K562 (cell line): ENCODE results near the gene KAZN. TPM values are rescaled to one million over a fixed set of nuclear protein-coding genes. Genes with fewer than 3 reads are reported as not detected.

ENCODE experiments used
- BRD9 ChIP-seq: fragments of 450-650 bp; IDR thresholded peaks from 2 replicates; pipeline ENCODE4 v1.6.1; 2018; ENCODE audit warnings: low read depth; ENCODE audit not compliant: partially characterized antibody
- CHAMP1 ChIP-seq: fragments of 450-650 bp; IDR thresholded peaks from 2 replicates; pipeline ENCODE4 v1.6.1; 2016; ENCODE audit warnings: mild to moderate bottlenecking
- FIP1L1 ChIP-seq: fragments of 200-400 bp; formaldehyde crosslinking; IDR thresholded peaks from 2 replicates; pipeline ENCODE4 v1.6.1; 2018; ENCODE audit warnings: mild to moderate bottlenecking, low read depth, low read length; ENCODE audit not compliant: poor library complexity, severe bottlenecking
- FOSL1 ChIP-seq: fragments of 200-800 bp; sonication (Bioruptor generic); conservative IDR thresholded peaks from 2 replicates; pipeline ENCODE4 v1.6.1; 2016; ENCODE audit warnings: missing genetic modification characterization, missing compliant biosample characterization
- GABPB1 ChIP-seq: sonication (generic); formaldehyde crosslinking; IDR thresholded peaks from 2 replicates; pipeline ENCODE4 v1.8.0; 2022; ENCODE audit warnings: mild to moderate bottlenecking, missing genetic modification reagents
- IRF2 ChIP-seq: sonication (generic); formaldehyde crosslinking; IDR thresholded peaks from 2 replicates; pipeline ENCODE4 v1.8.1; 2022; ENCODE audit warnings: mild to moderate bottlenecking, missing genetic modification reagents
- KDM1A ChIP-seq, 2 experiments: fragments of 450-650 bp; IDR thresholded peaks; 2 replicates each; pipeline ENCODE4 v1.6.1; 2016; ENCODE audit warnings: mild to moderate bottlenecking in 2 of 2
- KDM5B ChIP-seq: fragments of 200-600 bp; sonication (generic); IDR thresholded peaks from 2 replicates; pipeline ENCODE4 v1.6.1; 2012; ENCODE audit warnings: low read depth, mild to moderate bottlenecking, moderate library complexity, low read length, control low read depth, inconsistent platforms; ENCODE audit not compliant: insufficient replicate concordance
- NCOA1 ChIP-seq: fragments of 450-650 bp; IDR thresholded peaks from 2 replicates; pipeline ENCODE4 v1.6.1; 2016; ENCODE audit warnings: low read depth
- NFE2 ChIP-seq: IDR thresholded peaks from 2 replicates; pipeline ENCODE4 v1.6.1; 2014; ENCODE audit warnings: antibody characterized with exemption, low read depth
- NUFIP1 ChIP-seq: fragments of 450-650 bp; IDR thresholded peaks from 2 replicates; pipeline ENCODE4 v1.6.1; 2018; ENCODE audit not compliant: partially characterized antibody
- SIN3A ChIP-seq, 2 experiments: fragments of 150-350 bp in 1 of 2; IDR thresholded peaks; 2 replicates each; pipeline ENCODE4 v1.6.1; 2011 to 2016; ENCODE audit warnings: borderline replicate concordance in 2 of 2, low read depth in 2 of 2, low read length in 2 of 2, mild to moderate bottlenecking in 2 of 2, moderate library complexity in 2 of 2; ENCODE audit not compliant: control insufficient read depth in 1 of 2
- SMAD4 ChIP-seq: fragments of 250-450 bp; sonication (Bioruptor Pico); conservative IDR thresholded peaks from 2 replicates; pipeline ENCODE4 v1.8.0; 2021; ENCODE audit warnings: inconsistent platforms, mild to moderate bottlenecking, moderate library complexity
- UBTF ChIP-seq, 2 experiments: IDR thresholded peaks; 2 replicates each; pipeline ENCODE4 v1.6.1; 2012; ENCODE audit warnings: improper control_type of control experiment in 2 of 2, low read depth in 2 of 2, low read length in 2 of 2, borderline replicate concordance in 1 of 2
- XRCC3 ChIP-seq: fragments of 450-650 bp; IDR thresholded peaks from 2 replicates; pipeline ENCODE4 v1.6.1; 2017; ENCODE audit warnings: mild to moderate bottlenecking, moderate library complexity
- ZFP36 ChIP-seq: fragments of 150-350 bp; IDR thresholded peaks from 2 replicates; pipeline ENCODE4 v1.6.1; 2018; ENCODE audit warnings: low read length, low read depth; ENCODE audit not compliant: partially characterized antibody
- ZFX ChIP-seq: sonication (generic); formaldehyde crosslinking; IDR thresholded peaks from 2 replicates; pipeline ENCODE4 v1.8.0; 2022; ENCODE audit warnings: mild to moderate bottlenecking, missing genetic modification reagents, moderate library complexity
- ZNF282 ChIP-seq: sonication (generic); formaldehyde crosslinking; IDR thresholded peaks from 2 replicates; pipeline ENCODE4 v1.8.1; 2023; ENCODE audit warnings: missing genetic modification reagents
- ZNF3 ChIP-seq: fragments of 250-450 bp; sonication (Bioruptor Pico); IDR thresholded peaks from 2 replicates; pipeline ENCODE4 v1.5.0; 2021; ENCODE audit warnings: mild to moderate bottlenecking, moderate library complexity
- ZNF57 ChIP-seq: fragments of 450-650 bp; formaldehyde crosslinking; IDR thresholded peaks from 2 replicates; pipeline ENCODE4 v1.4.0; 2020; ENCODE audit warnings: mild to moderate bottlenecking, moderate library complexity
- ZNF589 ChIP-seq: fragments of 200-800 bp; sonication (Bioruptor generic); IDR thresholded peaks from 2 replicates; pipeline ENCODE4 v1.6.1; 2016; ENCODE audit warnings: low read depth, missing genetic modification characterization, missing compliant biosample characterization
- ZNF76 ChIP-seq: fragments of 250-450 bp; sonication (Bioruptor Pico); IDR thresholded peaks from 2 replicates; pipeline ENCODE4 v1.4.0; 2020; ENCODE audit warnings: mild to moderate bottlenecking, moderate library complexity, borderline replicate concordance
- ZNF766 ChIP-seq: fragments of 200-800 bp; sonication (Bioruptor generic); conservative IDR thresholded peaks from 2 replicates; pipeline ENCODE4 v1.6.1; 2016; ENCODE audit warnings: missing genetic modification characterization, missing compliant biosample characterization
- polyA plus RNA-seq, 8 experiments: library from polyadenylated mRNA; depleted of rRNA in 4 of 8; stranded (reverse) in 5 of 8; unstranded in 3 of 8; fragments of >200 nt; fragmentation: Nextera tagmentation in 2 of 8; fragmentation: Illumina TruSeq in 1 of 8; extraction: Ambion mirVana in 2 of 8; extraction: Trizol in 1 of 8; gene quantifications; 2 replicates each; pipeline versions ENCODE4 v1.2.1 to v1.2.3, GENCODE V29; 2011 to 2014; ENCODE audit warnings: inconsistent platforms in 1 of 8, missing spikeins in 1 of 8
- total RNA-seq, 7 experiments: library from RNA; depleted of rRNA in 6 of 7; stranded (reverse); fragments of >200 nt in 6 of 7; fragmentation: Illumina TruSeq in 2 of 7; extraction: Trizol in 2 of 7; gene quantifications; 2 replicates each; pipeline versions ENCODE4 v1.2.1 to v1.2.3, GENCODE V29; 2011 to 2021; ENCODE audit warnings: low replicate concordance in 1 of 7

Gene KAZN
- total and polyA plus RNA-seq, 9 of the 15 experiments (the other 6 are each of a cell fraction or from before 2014, with no cell fraction given), result 2.1 to 21.6 (median 5.4) TPM

GRCh38 chr1:14996133-14997050 is 397.9 kb downstream of the KAZN start (continued):
- TF ChIP-seq GABPB1 (CRISPR knock-in tag) (no peak), NUFIP1 (no peak), ZNF3 (CRISPR knock-in tag) (no peak), IRF2 (no peak), FOSL1 (tag) (peak; percentile 91), SIN3A (IDR thresholded peaks at IDR 0.05; ENCODE audit: borderline replicate concordance in 2 of 2, control insufficient read depth in 1 of 2, low read depth in 2 of 2, low read length in 2 of 2) (no peak), NFE2 (peak; percentile 74), UBTF (IDR thresholded peaks at IDR 0.05; ENCODE audit: borderline replicate concordance in 1 of 2, low read depth in 2 of 2, low read length in 2 of 2) (no peak), BRD9 (peak; percentile 99), ZFX (CRISPR knock-in tag) (peak; percentile 59; the same call in 1 of the 2 replicates), NCOA1 (no peak), ZNF76 (CRISPR knock-in tag) (no peak), ZNF589 (CRISPR knock-in tag) (0 out of 2 replicates have a peak, but pooled peaks have one; percentile 36), ZFP36 (peak; percentile 94), ZNF766 (CRISPR knock-in tag) (0 out of 2 replicates have a peak, but pooled peaks have one; percentile 56), ZNF57 (CRISPR knock-in tag) (no peak), CHAMP1 (no peak), FIP1L1 (no peak), SMAD4 (CRISPR knock-in tag) (no peak), KDM5B (no peak), ZNF282 (0 out of 2 replicates have a peak, but pooled peaks have one; percentile 29), XRCC3 (no peak), KDM1A (IDR thresholded peaks at IDR 0.05) (peak; percentile 78 to 82; a peak in 3 of 4 replicates)
